GM23338 (cell line): ENCODE results near the gene ATOH8. TPM values are rescaled to one million over a fixed set of nuclear protein-coding genes. Genes with fewer than 3 reads are reported as not detected.

Experiments
- ATAC-seq: fragments of 200-7000 bp; cut with Tn5 transposase; 3 replicates; pipeline ENCODE4 v1.9.1; 2020
- DNase-seq: peaks from one replicate; pipeline ENCODE4 v3.0.0-alpha.2; 2015; ENCODE audit warnings: low spot score
- H2AFZ ChIP-seq: fragments of 200-600 bp; sonication (generic); 2 replicates; pipeline ENCODE4 v1.8.0; 2016; ENCODE audit warnings: antibody characterized with exemption, mild to moderate bottlenecking, moderate library complexity
- H3F3A ChIP-seq: fragments of 200-600 bp; sonication (generic); replicated peaks from 2 replicates; pipeline ENCODE4 v1.8.0; 2017; ENCODE audit warnings: antibody characterized with exemption, mixed run types, low read depth
- H3K27ac ChIP-seq: fragments of 200-600 bp; sonication (generic); 2 replicates; pipeline ENCODE4 v1.6.1; 2016; ENCODE audit warnings: low read depth
- H3K27me3 ChIP-seq: fragments of 200-600 bp; sonication (generic); 2 replicates; pipeline ENCODE4 v1.8.0; 2016; ENCODE audit warnings: mild to moderate bottlenecking, mixed run types, moderate library complexity; ENCODE audit not compliant: insufficient read depth
- H3K36me3 ChIP-seq: fragments of 200-600 bp; sonication (generic); 2 replicates; pipeline ENCODE4 v1.8.0; 2016; ENCODE audit warnings: mild to moderate bottlenecking; ENCODE audit not compliant: insufficient read depth
- H3K4me1 ChIP-seq: fragments of 200-600 bp; sonication (generic); 2 replicates; pipeline ENCODE4 v1.8.0; 2016; ENCODE audit warnings: mild to moderate bottlenecking, moderate library complexity; ENCODE audit not compliant: insufficient read depth
- H3K4me2 ChIP-seq: fragments of 200-600 bp; sonication (generic); 2 replicates; pipeline ENCODE4 v1.7.1; 2017; ENCODE audit warnings: mixed run types
- H3K4me3 ChIP-seq: fragments of 200-600 bp; sonication (generic); 2 replicates; pipeline ENCODE4 v1.6.1; 2016; ENCODE audit warnings: mixed run types
- H3K79me2 ChIP-seq: fragments of 200-600 bp; sonication (generic); replicated peaks from 2 replicates; pipeline ENCODE4 v1.8.0; 2017; ENCODE audit warnings: mild to moderate bottlenecking; ENCODE audit not compliant: insufficient read depth
- H3K9me2 ChIP-seq: fragments of 200-600 bp; sonication (generic); 2 replicates; pipeline ENCODE4 v1.8.0; 2017; ENCODE audit not compliant: insufficient read depth
- H4K20me1 ChIP-seq: fragments of 200-600 bp; sonication (generic); replicated peaks from 2 replicates; pipeline ENCODE4 v1.8.0; 2017; ENCODE audit warnings: mild to moderate bottlenecking; ENCODE audit not compliant: insufficient read depth
- H3K27ac Mint-ChIP-seq: 2 replicates; pipeline ENCODE4 v1.8.0; 2020; ENCODE audit warnings: inconsistent platforms, mild to moderate bottlenecking, moderate library complexity, mixed read lengths
- H3K27me3 Mint-ChIP-seq: 3 replicates; pipeline ENCODE4 v1.8.0; 2022; ENCODE audit warnings: low read depth, mild to moderate bottlenecking, moderate library complexity, mixed read lengths, inconsistent platforms; ENCODE audit not compliant: insufficient read depth, poor library complexity
- H3K36me3 Mint-ChIP-seq: 3 replicates; pipeline ENCODE4 v1.8.0; 2021; ENCODE audit warnings: low read depth, mild to moderate bottlenecking, inconsistent platforms, moderate library complexity, mixed read lengths
- H3K4me1 Mint-ChIP-seq: 3 replicates; pipeline ENCODE4 v1.8.0; 2020; ENCODE audit warnings: mild to moderate bottlenecking, inconsistent platforms, mixed read lengths
- H3K4me3 Mint-ChIP-seq: 3 replicates; pipeline ENCODE4 v1.8.0; 2021; ENCODE audit warnings: moderate library complexity, mild to moderate bottlenecking, inconsistent platforms, mixed read lengths
- H3K9me3 Mint-ChIP-seq: 3 replicates; pipeline ENCODE4 v1.8.0; 2020; ENCODE audit warnings: moderate library complexity, mild to moderate bottlenecking, inconsistent platforms, mixed read lengths
- CREB1 ChIP-seq: fragments of 250-450 bp; sonication (Bioruptor Pico); IDR thresholded peaks from 2 replicates; pipeline ENCODE4 v1.5.0; 2020; ENCODE audit warnings: low read depth, mild to moderate bottlenecking, moderate library complexity
- CTCF ChIP-seq, 2 experiments: fragments of 200-600 bp in 1 of 2; sonication (generic) in 1 of 2; conservative IDR thresholded peaks; 2 replicates each; pipeline versions ENCODE4 v1.5.1 to v1.6.1; 2016 to 2017; ENCODE audit warnings: antibody characterized with exemption in 2 of 2, low read depth in 2 of 2, mild to moderate bottlenecking in 2 of 2, moderate library complexity in 1 of 2
- EZH2 ChIP-seq: fragments of 200-600 bp; sonication (generic); IDR thresholded peaks from one replicate; pipeline ENCODE4 v1.8.0; 2017; ENCODE audit warnings: antibody characterized with exemption, mild to moderate bottlenecking, low read depth; ENCODE audit not compliant: unreplicated experiment
- EZH2phosphoT487 ChIP-seq: fragments of 200-600 bp; sonication (generic); IDR thresholded peaks from one replicate; pipeline ENCODE4 v1.8.1; 2018; ENCODE audit warnings: antibody characterized with exemption; ENCODE audit not compliant: unreplicated experiment
- JUNB ChIP-seq: IDR thresholded peaks from one replicate; pipeline ENCODE4 v1.6.1; 2016; ENCODE audit warnings: antibody characterized with exemption; ENCODE audit not compliant: unreplicated experiment
- NANOG ChIP-seq: IDR thresholded peaks from 2 replicates; pipeline ENCODE4 v1.6.1; 2016; ENCODE audit warnings: antibody characterized with exemption, borderline replicate concordance
- POLR2AphosphoS5 ChIP-seq: IDR thresholded peaks from 2 replicates; pipeline ENCODE4 v1.6.1; 2016; ENCODE audit warnings: antibody characterized with exemption, low read depth
- STAT1 ChIP-seq: IDR thresholded peaks from one replicate; pipeline ENCODE4 v1.6.1; 2016; ENCODE audit warnings: antibody characterized with exemption; ENCODE audit not compliant: unreplicated experiment
- ZNF114 ChIP-seq: fragments of 250-450 bp; sonication (Bioruptor Pico); IDR thresholded peaks from 2 replicates; pipeline ENCODE4 v1.5.0; 2020; ENCODE audit warnings: mild to moderate bottlenecking, moderate library complexity
- ZNF331 ChIP-seq: fragments of 250-450 bp; sonication (Bioruptor Pico); IDR thresholded peaks from 2 replicates; pipeline ENCODE4 v1.5.0; 2020; ENCODE audit warnings: low read depth, mild to moderate bottlenecking, moderate library complexity
- ZNF462 ChIP-seq: fragments of 250-450 bp; sonication (Bioruptor Pico); IDR thresholded peaks from 2 replicates; pipeline ENCODE4 v1.5.0; 2020; ENCODE audit warnings: mild to moderate bottlenecking, moderate library complexity
- polyA plus RNA-seq: library from polyadenylated mRNA; unstranded; fragments of >200 nt; fragmentation: Nextera tagmentation; extraction: Ambion mirVana; gene quantifications from 2 replicates; pipeline ENCODE4 v1.2.1, GENCODE V29; 2016
- total RNA-seq: library from RNA; depleted of rRNA; stranded (reverse); fragments of >200 nt; shearing (Covaris generic); gene quantifications from 2 replicates; pipeline ENCODE4 v1.2.3, GENCODE V29; 2014
- TF ChIP-seq, protein P1 (sequence below): IDR thresholded peaks from 2 replicates; pipeline ENCODE4 v1.6.1; 2016; ENCODE audit warnings: antibody characterized with exemption
- TF ChIP-seq, protein P2 (sequence below): IDR thresholded peaks from one replicate; pipeline ENCODE4 v1.6.1; 2018; ENCODE audit warnings: antibody characterized with exemption; ENCODE audit not compliant: unreplicated experiment

Gene ATOH8
- total and polyA plus RNA-seq, 2 experiments from 2014 or later: 0.11 to 0.97 TPM

GRCh38 chr2:85800586-85800985, 46.8 kb downstream of the ATOH8 start:
- H3K27ac ChIP-seq: no peak overlapping the region
- H3K79me2 ChIP-seq: no peaks in the 10 kb centered on the region
- H3K4me1 Mint-ChIP-seq: peaks cover 3% of the 10 kb centered on the region; the same call in 1 of the 3 replicates
- H3K4me3 Mint-ChIP-seq: no peak overlapping the region
- no peaks in the 10 kb centered on the region for H3F3A ChIP-seq
- no peaks in the 10 kb centered on the region for H3K9me3 Mint-ChIP-seq
- H4K20me1 ChIP-seq: no peaks in the 10 kb centered on the region
- ATAC-seq: no peak
- TF ChIP-seq JUNB (no peak), NANOG (no peak), EZH2 (no peak), ZNF462 (CRISPR knock-in tag) (no peak), EZH2phosphoT487 (no peak), POLR2AphosphoS5 (no peak), CTCF (conservative IDR thresholded peaks at IDR 0.05; ENCODE audit: low read depth in 2 of 2) (no peak), CREB1 (no peak), ZNF331 (no peak), STAT1 (no peak), ZNF114 (no peak)
- TF ChIP-seq, protein P1, sequence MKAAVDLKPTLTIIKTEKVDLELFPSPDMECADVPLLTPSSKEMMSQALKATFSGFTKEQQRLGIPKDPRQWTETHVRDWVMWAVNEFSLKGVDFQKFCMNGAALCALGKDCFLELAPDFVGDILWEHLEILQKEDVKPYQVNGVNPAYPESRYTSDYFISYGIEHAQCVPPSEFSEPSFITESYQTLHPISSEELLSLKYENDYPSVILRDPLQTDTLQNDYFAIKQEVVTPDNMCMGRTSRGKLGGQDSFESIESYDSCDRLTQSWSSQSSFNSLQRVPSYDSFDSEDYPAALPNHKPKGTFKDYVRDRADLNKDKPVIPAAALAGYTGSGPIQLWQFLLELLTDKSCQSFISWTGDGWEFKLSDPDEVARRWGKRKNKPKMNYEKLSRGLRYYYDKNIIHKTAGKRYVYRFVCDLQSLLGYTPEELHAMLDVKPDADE: no peak
- TF ChIP-seq, protein P2, sequence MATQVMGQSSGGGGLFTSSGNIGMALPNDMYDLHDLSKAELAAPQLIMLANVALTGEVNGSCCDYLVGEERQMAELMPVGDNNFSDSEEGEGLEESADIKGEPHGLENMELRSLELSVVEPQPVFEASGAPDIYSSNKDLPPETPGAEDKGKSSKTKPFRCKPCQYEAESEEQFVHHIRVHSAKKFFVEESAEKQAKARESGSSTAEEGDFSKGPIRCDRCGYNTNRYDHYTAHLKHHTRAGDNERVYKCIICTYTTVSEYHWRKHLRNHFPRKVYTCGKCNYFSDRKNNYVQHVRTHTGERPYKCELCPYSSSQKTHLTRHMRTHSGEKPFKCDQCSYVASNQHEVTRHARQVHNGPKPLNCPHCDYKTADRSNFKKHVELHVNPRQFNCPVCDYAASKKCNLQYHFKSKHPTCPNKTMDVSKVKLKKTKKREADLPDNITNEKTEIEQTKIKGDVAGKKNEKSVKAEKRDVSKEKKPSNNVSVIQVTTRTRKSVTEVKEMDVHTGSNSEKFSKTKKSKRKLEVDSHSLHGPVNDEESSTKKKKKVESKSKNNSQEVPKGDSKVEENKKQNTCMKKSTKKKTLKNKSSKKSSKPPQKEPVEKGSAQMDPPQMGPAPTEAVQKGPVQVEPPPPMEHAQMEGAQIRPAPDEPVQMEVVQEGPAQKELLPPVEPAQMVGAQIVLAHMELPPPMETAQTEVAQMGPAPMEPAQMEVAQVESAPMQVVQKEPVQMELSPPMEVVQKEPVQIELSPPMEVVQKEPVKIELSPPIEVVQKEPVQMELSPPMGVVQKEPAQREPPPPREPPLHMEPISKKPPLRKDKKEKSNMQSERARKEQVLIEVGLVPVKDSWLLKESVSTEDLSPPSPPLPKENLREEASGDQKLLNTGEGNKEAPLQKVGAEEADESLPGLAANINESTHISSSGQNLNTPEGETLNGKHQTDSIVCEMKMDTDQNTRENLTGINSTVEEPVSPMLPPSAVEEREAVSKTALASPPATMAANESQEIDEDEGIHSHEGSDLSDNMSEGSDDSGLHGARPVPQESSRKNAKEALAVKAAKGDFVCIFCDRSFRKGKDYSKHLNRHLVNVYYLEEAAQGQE: no peak
- DNase-seq: no peak
- H3K27ac Mint-ChIP-seq: no peak overlapping the region
- H3K4me1 ChIP-seq: no peaks in the 10 kb centered on the region
- no peaks in the 10 kb centered on the region for H3K9me2 ChIP-seq
- no peak overlapping the region for H3K4me2 ChIP-seq
- H3K36me3 Mint-ChIP-seq: no peaks in the 10 kb centered on the region
- H3K36me3 ChIP-seq: no peaks in the 10 kb centered on the region
- H3K27me3 Mint-ChIP-seq: peaks cover 4% of the 10 kb centered on the region
- no peak overlapping the region for H3K4me3 ChIP-seq
- no peaks in the 10 kb centered on the region for H3K27me3 ChIP-seq
- H2AFZ ChIP-seq: no peak overlapping the region
